SH-SY5Y (cell line): Measurements from ENCODE around the gene F9.

ENCODE experiments used
- GATA2 ChIP-seq: IDR thresholded peaks from 2 replicates; pipeline ENCODE4 v1.6.1; 2011; ENCODE audit warnings: mild to moderate bottlenecking, low read depth, low read length
- GATA3 ChIP-seq: IDR thresholded peaks from 2 replicates; pipeline ENCODE4 v1.6.1; 2011; ENCODE audit warnings: low read depth, mild to moderate bottlenecking, low read length, moderate library complexity

- TF ChIP-seq GATA2 (no peak), GATA3 (no peak)
Measured at GRCh38 chrX:139585613-139586012, 55.1 kb downstream of the F9 start.
